Activated naive CD8-positive, alpha-beta T cell treated with anti-CD3 and anti-CD28 coated beads, Interleukin-2, amount 50 U/mL, for 16 hours (primary cell): ENCODE measurements around the gene KRT6A.

Source experiments
- DNase-seq: peaks from one replicate; pipeline ENCODE4 v3.0.0-alpha.2; 2020; ENCODE audit warnings: low read depth, low spot score

The KRT6A gene

GRCh38 chr12:52493172-52493571 lies at the start of gene KRT6A:
Gene KRT6A (minus strand): TSS chr12:52493257. CDS start chr12:52493188, 69 bp downstream.
- no peak for DNase-seq

GRCh38 chr12:52542157-52542556 lies 49.1 kb upstream of the KRT6A start:
- no peak for DNase-seq

- no peak for DNase-seq
These were observed 48.7 kb upstream of the KRT6A start for GRCh38 chr12:52541709-52542108.

GRCh38 chr12:52540531-52540930 lies 47.5 kb upstream of the KRT6A start:
- DNase-seq: no peak

- no peak for DNase-seq
These were observed 46.7 kb upstream of the KRT6A start for GRCh38 chr12:52539821-52540173.

- no peak for DNase-seq
These were observed 46.2 kb upstream of the KRT6A start for GRCh38 chr12:52539083-52539820.

- no peak for DNase-seq
These were observed 44.0 kb upstream of the KRT6A start for GRCh38 chr12:52537101-52537500.

GRCh38 chr12:52535574-52535973 lies 42.5 kb upstream of the KRT6A start:
- no peak for DNase-seq

GRCh38 chr12:52534482-52534881 lies 41.4 kb upstream of the KRT6A start:
- DNase-seq: no peak

- no peak for DNase-seq
These were observed 40.8 kb upstream of the KRT6A start for GRCh38 chr12:52533686-52534470.

GRCh38 chr12:52532636-52533035 lies 39.6 kb upstream of the KRT6A start:
- no peak for DNase-seq

- DNase-seq: no peak
These were observed 38.7 kb upstream of the KRT6A start for GRCh38 chr12:52531566-52532300.

- no peak for DNase-seq
These were observed 37.8 kb upstream of the KRT6A start for GRCh38 chr12:52530905-52531304.

GRCh38 chr12:52530366-52530765 lies 37.3 kb upstream of the KRT6A start:
- no peak for DNase-seq

GRCh38 chr12:52529846-52530245 lies 36.8 kb upstream of the KRT6A start:
- DNase-seq: no peak

- no peak for DNase-seq
These were observed 36.4 kb upstream of the KRT6A start for GRCh38 chr12:52529417-52529816.

- no peak for DNase-seq
These were observed 35.6 kb upstream of the KRT6A start for GRCh38 chr12:52528641-52529143.

GRCh38 chr12:52527121-52527800 lies 34.2 kb upstream of the KRT6A start:
- no peak for DNase-seq

- DNase-seq: no peak
These were observed 33.5 kb upstream of the KRT6A start for GRCh38 chr12:52526511-52526951.

GRCh38 chr12:52525661-52526499 lies 32.8 kb upstream of the KRT6A start:
- DNase-seq: no peak
